HCT116 (cell line): ENCODE data around the gene MAPK10. TPM values are rescaled to one million over a fixed set of nuclear protein-coding genes. Genes with fewer than 3 reads are reported as not detected.

Experiments used
- ATAC-seq: fragments of 200-7000 bp; cut with Tn5 transposase; 2 replicates; pipeline ENCODE4 v1.9.1; 2020; ENCODE audit warnings: mild to moderate bottlenecking, moderate library complexity
- BruUV-seq: library from RNA; stranded (reverse); fragments of 400-500 nt; replicated peaks from 2 replicates; lab custom pipeline; 2021; lab: Mats Ljungman, UMichigan
- CTCF ChIA-PET: fragments of 300-600 bp; sonication (Branson Sonifier 250); formaldehyde crosslinking; loops from one replicate; lab custom pipeline; 2021; ENCODE audit warnings: antibody characterized with exemption; lab: Charles Lee
- POLR2A ChIA-PET: fragments of 300-600, 350-600 bp; sonication (Branson Sonifier 250); formaldehyde crosslinking; loops from one replicate; lab custom pipeline; 2021; ENCODE audit warnings: antibody characterized with exemption; lab: Charles Lee
- RAD21 ChIA-PET, 2 experiments: fragments of 300-600 bp; sonication (Branson Sonifier 250); formaldehyde crosslinking; loops; one replicate each; lab custom pipeline; 2023; ENCODE audit warnings: low total read pairs in 2 of 2; ENCODE audit not compliant: uncharacterized antibody in 2 of 2, unreplicated experiment in 2 of 2, low non-redundant PET in 1 of 2; lab: Charles Lee
- DNase-seq: peaks from one replicate; pipeline ENCODE4 v3.0.0-alpha.2; 2010; ENCODE audit warnings: low read depth, low spot score
- H2AFZ ChIP-seq: fragments of 200-600 bp; shearing (Covaris generic), sonication (generic); 2 replicates; pipeline ENCODE4 v1.6.1; 2017; ENCODE audit warnings: low read depth, mixed run types, mixed read lengths, antibody characterized with exemption, low read length; ENCODE audit not compliant: poor library complexity, severe bottlenecking
- H3K27ac ChIP-seq: 2 replicates; pipeline ENCODE4 v1.5.1; 2012; ENCODE audit warnings: low read depth, low read length
- H3K27me3 ChIP-seq: fragments of 200-600 bp; sonication (generic); 2 replicates; pipeline ENCODE4 v1.6.1; 2016; ENCODE audit warnings: mixed run types, low read length, mixed read lengths; ENCODE audit not compliant: insufficient read depth
- H3K36me3 ChIP-seq, 2 experiments: fragments of 200-500 bp in 1 of 2; fragments of 200-600 bp in 1 of 2; sonication (Bioruptor generic) in 1 of 2; sonication (generic) in 1 of 2; 2 replicates each; pipeline versions ENCODE4 v1.5.1 to v1.6.1; 2014 to 2016; ENCODE audit warnings: low read length in 2 of 2, inconsistent platforms in 1 of 2, mixed read lengths in 1 of 2, mixed run types in 1 of 2; ENCODE audit not compliant: insufficient read depth in 2 of 2, control insufficient read depth in 1 of 2
- H3K4me1 ChIP-seq, 2 experiments: fragments of 200-600 bp in 1 of 2; sonication (generic) in 1 of 2; 2 replicates each; pipeline versions ENCODE4 v1.5.1 to v1.6.1; 2012 to 2017; ENCODE audit warnings: low read length in 2 of 2, inconsistent platforms in 1 of 2, mild to moderate bottlenecking in 1 of 2, mixed read lengths in 1 of 2, mixed run types in 1 of 2, moderate library complexity in 1 of 2; ENCODE audit not compliant: insufficient read depth in 2 of 2, control insufficient read depth in 1 of 2
- H3K4me2 ChIP-seq: fragments of 200-600 bp; sonication (generic); 2 replicates; pipeline ENCODE4 v1.6.1; 2017; ENCODE audit warnings: mixed run types, low read length, mixed read lengths
- H3K4me3 ChIP-seq, 2 experiments: fragments of 200-600 bp in 1 of 2; sonication (generic) in 1 of 2; replicated peaks in 1 of 2; 2 replicates each; pipeline ENCODE4 v1.5.1; 2011 to 2016; ENCODE audit warnings: low read length in 2 of 2, control low read depth in 1 of 2, low read depth in 1 of 2, mild to moderate bottlenecking in 1 of 2, mixed read lengths in 1 of 2, mixed run types in 1 of 2
- H3K79me2 ChIP-seq: fragments of 200-600 bp; sonication (generic); 2 replicates; pipeline ENCODE4 v1.6.1; 2017; ENCODE audit warnings: mild to moderate bottlenecking, mixed run types, low read length, moderate library complexity, mixed read lengths; ENCODE audit not compliant: insufficient read depth
- H3K9ac ChIP-seq: fragments of 200-600 bp; sonication (generic); 2 replicates; pipeline ENCODE4 v1.6.1; 2016; ENCODE audit warnings: low read length, mixed read lengths
- H3K9me2 ChIP-seq: fragments of 200-600 bp; sonication (generic), shearing (Covaris generic); 2 replicates; pipeline ENCODE4 v1.6.1; 2017; ENCODE audit warnings: mixed run types, mild to moderate bottlenecking, moderate library complexity; ENCODE audit not compliant: insufficient read depth
- H3K9me3 ChIP-seq, 2 experiments: fragments of 200-500 bp in 1 of 2; fragments of 200-600 bp in 1 of 2; sonication (Bioruptor generic) in 1 of 2; sonication (generic) in 1 of 2; 2 replicates each; pipeline ENCODE4 v1.6.1; 2014 to 2017; ENCODE audit warnings: low read length in 2 of 2, mixed read lengths in 2 of 2, inconsistent platforms in 1 of 2, low read depth in 1 of 2, mild to moderate bottlenecking in 1 of 2, mixed run types in 1 of 2, moderate library complexity in 1 of 2; ENCODE audit not compliant: control insufficient read depth in 1 of 2, insufficient read depth in 1 of 2
- H4K20me1 ChIP-seq: fragments of 200-600 bp; sonication (generic), shearing (Covaris generic); 2 replicates; pipeline ENCODE4 v1.6.1; 2017; ENCODE audit warnings: mixed run types, mild to moderate bottlenecking, moderate library complexity; ENCODE audit not compliant: insufficient read depth
- CBX3 ChIP-seq: IDR thresholded peaks from 2 replicates; pipeline ENCODE4 v1.6.1; 2012; ENCODE audit warnings: low read depth
- CEBPB ChIP-seq: IDR thresholded peaks from 2 replicates; pipeline ENCODE4 v1.6.1; 2012; ENCODE audit warnings: low read depth
- ELF1 ChIP-seq: IDR thresholded peaks from 2 replicates; pipeline ENCODE4 v1.6.1; 2012; ENCODE audit warnings: low read depth, borderline replicate concordance
- EZH2 ChIP-seq: fragments of 200-600 bp; sonication (generic); IDR thresholded peaks from 2 replicates; pipeline ENCODE4 v1.6.1; 2017; ENCODE audit warnings: antibody characterized with exemption, mixed run types
- POLR2A ChIP-seq: IDR thresholded peaks from 2 replicates; pipeline ENCODE4 v1.7.0; 2011; ENCODE audit warnings: borderline replicate concordance; ENCODE audit not compliant: insufficient read depth, insufficient read length; ENCODE audit errors: extremely low read depth
- POLR2AphosphoS5 ChIP-seq: IDR thresholded peaks from 2 replicates; pipeline ENCODE4 v1.6.1; 2011; ENCODE audit warnings: mild to moderate bottlenecking, low read depth, low read length, moderate library complexity
- SIN3A ChIP-seq: IDR thresholded peaks from 2 replicates; pipeline ENCODE4 v1.6.1; 2012; ENCODE audit warnings: low read depth
- SP1 ChIP-seq: IDR thresholded peaks from 2 replicates; pipeline ENCODE4 v1.6.1; 2012; ENCODE audit warnings: low read depth
- SRF ChIP-seq: IDR thresholded peaks from 2 replicates; pipeline ENCODE4 v1.6.1; 2012; ENCODE audit warnings: low read depth
- YY1 ChIP-seq: IDR thresholded peaks from 2 replicates; pipeline ENCODE4 v1.6.1; 2011; ENCODE audit warnings: low read length, low read depth, moderate library complexity, mild to moderate bottlenecking; ENCODE audit not compliant: insufficient replicate concordance; ENCODE audit errors: extremely low read depth
- ZFX ChIP-seq: fragments of 450-650 bp; IDR thresholded peaks from 2 replicates; pipeline ENCODE4 v1.6.1; 2017
- ZNF274 ChIP-seq: fragments of 200-500 bp; sonication (Bioruptor generic); IDR thresholded peaks from 2 replicates; pipeline ENCODE4 v1.6.1; 2014; ENCODE audit warnings: mild to moderate bottlenecking, low read depth, low read length, inconsistent platforms
- intact Hi-C: fragments of 100-400 bp; cut with micrococcal nuclease; formaldehyde crosslinking; loops from 2 replicates; pipeline ENCODE4 v1.10.0; 2022
- total RNA-seq: library from RNA; stranded (reverse); gene quantifications from one replicate; pipeline ENCODE4 v1.2.1, GENCODE V29; 2021; ENCODE audit not compliant: unreplicated experiment
- TF ChIP-seq, protein P1 (sequence below): IDR thresholded peaks from 2 replicates; pipeline ENCODE4 v1.6.1; 2012; ENCODE audit warnings: low read depth
- TF ChIP-seq, protein P2 (sequence below): IDR thresholded peaks from 2 replicates; pipeline ENCODE4 v1.6.1; 2011; ENCODE audit warnings: mild to moderate bottlenecking, low read length, moderate library complexity; ENCODE audit not compliant: insufficient replicate concordance; ENCODE audit errors: extremely low read depth

MAPK10 gene
- total RNA-seq, 1 experiment from 2014 or later, result 0.52 TPM

DNA sequence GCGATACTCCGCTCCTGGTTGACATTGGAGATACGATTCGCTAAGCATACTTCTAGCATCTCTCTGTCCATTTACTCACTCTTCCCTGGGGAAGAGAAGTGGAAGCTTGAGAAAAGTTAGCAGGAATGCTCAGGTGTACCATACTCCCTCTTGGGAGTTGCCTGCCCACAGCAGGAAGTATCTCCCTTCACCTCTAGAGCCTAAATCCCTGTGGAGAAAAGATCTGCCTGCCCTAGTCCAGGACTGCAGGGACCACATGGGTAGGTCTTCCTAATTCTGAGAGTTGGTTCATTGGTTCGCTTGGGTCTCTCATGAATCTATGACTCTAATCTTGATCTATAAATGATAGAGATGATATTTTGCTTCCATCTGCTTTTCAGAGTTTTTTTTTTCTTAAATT is 26.3 kb upstream of the MAPK10 start:
- no peaks in the 10 kb centered on the region for H3K79me2 ChIP-seq
- no peak for TF ChIP-seq SRF
- TF ChIP-seq POLR2AphosphoS5, result no peak
- no peak for TF ChIP-seq ZNF274
- TF ChIP-seq, protein P1, sequence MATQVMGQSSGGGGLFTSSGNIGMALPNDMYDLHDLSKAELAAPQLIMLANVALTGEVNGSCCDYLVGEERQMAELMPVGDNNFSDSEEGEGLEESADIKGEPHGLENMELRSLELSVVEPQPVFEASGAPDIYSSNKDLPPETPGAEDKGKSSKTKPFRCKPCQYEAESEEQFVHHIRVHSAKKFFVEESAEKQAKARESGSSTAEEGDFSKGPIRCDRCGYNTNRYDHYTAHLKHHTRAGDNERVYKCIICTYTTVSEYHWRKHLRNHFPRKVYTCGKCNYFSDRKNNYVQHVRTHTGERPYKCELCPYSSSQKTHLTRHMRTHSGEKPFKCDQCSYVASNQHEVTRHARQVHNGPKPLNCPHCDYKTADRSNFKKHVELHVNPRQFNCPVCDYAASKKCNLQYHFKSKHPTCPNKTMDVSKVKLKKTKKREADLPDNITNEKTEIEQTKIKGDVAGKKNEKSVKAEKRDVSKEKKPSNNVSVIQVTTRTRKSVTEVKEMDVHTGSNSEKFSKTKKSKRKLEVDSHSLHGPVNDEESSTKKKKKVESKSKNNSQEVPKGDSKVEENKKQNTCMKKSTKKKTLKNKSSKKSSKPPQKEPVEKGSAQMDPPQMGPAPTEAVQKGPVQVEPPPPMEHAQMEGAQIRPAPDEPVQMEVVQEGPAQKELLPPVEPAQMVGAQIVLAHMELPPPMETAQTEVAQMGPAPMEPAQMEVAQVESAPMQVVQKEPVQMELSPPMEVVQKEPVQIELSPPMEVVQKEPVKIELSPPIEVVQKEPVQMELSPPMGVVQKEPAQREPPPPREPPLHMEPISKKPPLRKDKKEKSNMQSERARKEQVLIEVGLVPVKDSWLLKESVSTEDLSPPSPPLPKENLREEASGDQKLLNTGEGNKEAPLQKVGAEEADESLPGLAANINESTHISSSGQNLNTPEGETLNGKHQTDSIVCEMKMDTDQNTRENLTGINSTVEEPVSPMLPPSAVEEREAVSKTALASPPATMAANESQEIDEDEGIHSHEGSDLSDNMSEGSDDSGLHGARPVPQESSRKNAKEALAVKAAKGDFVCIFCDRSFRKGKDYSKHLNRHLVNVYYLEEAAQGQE, result no peak
- no peak for TF ChIP-seq SP1
- TF ChIP-seq, protein P2, sequence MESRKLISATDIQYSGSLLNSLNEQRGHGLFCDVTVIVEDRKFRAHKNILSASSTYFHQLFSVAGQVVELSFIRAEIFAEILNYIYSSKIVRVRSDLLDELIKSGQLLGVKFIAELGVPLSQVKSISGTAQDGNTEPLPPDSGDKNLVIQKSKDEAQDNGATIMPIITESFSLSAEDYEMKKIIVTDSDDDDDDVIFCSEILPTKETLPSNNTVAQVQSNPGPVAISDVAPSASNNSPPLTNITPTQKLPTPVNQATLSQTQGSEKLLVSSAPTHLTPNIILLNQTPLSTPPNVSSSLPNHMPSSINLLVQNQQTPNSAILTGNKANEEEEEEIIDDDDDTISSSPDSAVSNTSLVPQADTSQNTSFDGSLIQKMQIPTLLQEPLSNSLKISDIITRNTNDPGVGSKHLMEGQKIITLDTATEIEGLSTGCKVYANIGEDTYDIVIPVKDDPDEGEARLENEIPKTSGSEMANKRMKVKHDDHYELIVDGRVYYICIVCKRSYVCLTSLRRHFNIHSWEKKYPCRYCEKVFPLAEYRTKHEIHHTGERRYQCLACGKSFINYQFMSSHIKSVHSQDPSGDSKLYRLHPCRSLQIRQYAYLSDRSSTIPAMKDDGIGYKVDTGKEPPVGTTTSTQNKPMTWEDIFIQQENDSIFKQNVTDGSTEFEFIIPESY, result no peak
- TF ChIP-seq ZFX, result no peak
- TF ChIP-seq SIN3A, result no peak
- TF ChIP-seq CEBPB, result no peak
- no peak for TF ChIP-seq EZH2
- no peak for TF ChIP-seq CBX3
- TF ChIP-seq ELF1, result no peak
- TF ChIP-seq YY1, result no peak
- TF ChIP-seq POLR2A, result no peak
- intact Hi-C loops, result no loop called here
- H3K9ac ChIP-seq, result no peak overlapping the region
- no peak overlapping the region for H3K27ac ChIP-seq
- DNase-seq (no peak), ATAC-seq (no peak)
- H3K4me2 ChIP-seq, result no peak overlapping the region
- no peaks in the 10 kb centered on the region for H3K4me1 ChIP-seq
- no peaks in the 10 kb centered on the region for H3K9me3 ChIP-seq
- no peak overlapping the region for H2AFZ ChIP-seq
- POLR2A ChIA-PET, result no interaction called here
- H4K20me1 ChIP-seq, result no peaks in the 10 kb centered on the region
- no peaks in the 10 kb centered on the region for H3K36me3 ChIP-seq
- no peaks in the 10 kb centered on the region for H3K27me3 ChIP-seq
- no peak overlapping the region for H3K4me3 ChIP-seq
- H3K9me2 ChIP-seq, result no peaks in the 10 kb centered on the region
- RAD21 ChIA-PET, result no interaction called here
- CTCF ChIA-PET, result no interaction called here
- no TSS peak for BruUV-seq
